ENCODE results near the gene SYPL2.

GRCh38 chr1:109488696-109489095 lies 22.4 kb downstream of the SYPL2 start:
- TF ChIP-seq POLR2A (IDR thresholded peaks at IDR 0.05): no peak
- TF ChIP-seq EP300 (IDR thresholded peaks at IDR 0.05): no peak

Measured in tibial nerve (tissue), 3 donors.